NB4 (cell line): ENCODE results near the gene STXBP3.

Experiments used
- DNase-seq: peaks from one replicate; pipeline ENCODE4 v3.0.0; 2010; ENCODE audit warnings: low read depth
- H3K4me3 ChIP-seq: one replicate; pipeline ENCODE4 v1.5.1; 2011; ENCODE audit warnings: mild to moderate bottlenecking, low read depth, low read length, moderate library complexity
- MAX ChIP-seq: IDR thresholded peaks from 2 replicates; pipeline ENCODE4 v1.6.1; 2011; ENCODE audit warnings: low read depth, low read length
- MYC ChIP-seq: IDR thresholded peaks from 2 replicates; pipeline ENCODE4 v1.6.1; 2011; ENCODE audit warnings: low read depth, low read length
- POLR2A ChIP-seq: IDR thresholded peaks from 2 replicates; pipeline ENCODE4 v1.6.1; 2011; ENCODE audit warnings: mild to moderate bottlenecking; ENCODE audit not compliant: insufficient read length; ENCODE audit errors: extremely low read depth
- TF ChIP-seq, protein P1 (sequence below): IDR thresholded peaks from one replicate; pipeline ENCODE4 v1.5.1; 2012; ENCODE audit warnings: low read depth, low read length

The STXBP3 gene

GRCh38 chr1:108858230-108858950 lies 111.9 kb downstream of the STXBP3 start:
- TF ChIP-seq, protein P1, sequence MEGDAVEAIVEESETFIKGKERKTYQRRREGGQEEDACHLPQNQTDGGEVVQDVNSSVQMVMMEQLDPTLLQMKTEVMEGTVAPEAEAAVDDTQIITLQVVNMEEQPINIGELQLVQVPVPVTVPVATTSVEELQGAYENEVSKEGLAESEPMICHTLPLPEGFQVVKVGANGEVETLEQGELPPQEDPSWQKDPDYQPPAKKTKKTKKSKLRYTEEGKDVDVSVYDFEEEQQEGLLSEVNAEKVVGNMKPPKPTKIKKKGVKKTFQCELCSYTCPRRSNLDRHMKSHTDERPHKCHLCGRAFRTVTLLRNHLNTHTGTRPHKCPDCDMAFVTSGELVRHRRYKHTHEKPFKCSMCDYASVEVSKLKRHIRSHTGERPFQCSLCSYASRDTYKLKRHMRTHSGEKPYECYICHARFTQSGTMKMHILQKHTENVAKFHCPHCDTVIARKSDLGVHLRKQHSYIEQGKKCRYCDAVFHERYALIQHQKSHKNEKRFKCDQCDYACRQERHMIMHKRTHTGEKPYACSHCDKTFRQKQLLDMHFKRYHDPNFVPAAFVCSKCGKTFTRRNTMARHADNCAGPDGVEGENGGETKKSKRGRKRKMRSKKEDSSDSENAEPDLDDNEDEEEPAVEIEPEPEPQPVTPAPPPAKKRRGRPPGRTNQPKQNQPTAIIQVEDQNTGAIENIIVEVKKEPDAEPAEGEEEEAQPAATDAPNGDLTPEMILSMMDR: no peak
- TF ChIP-seq MYC: no peak
- no peak for TF ChIP-seq MAX
- no peak for TF ChIP-seq POLR2A
- H3K4me3 ChIP-seq: no peak overlapping the region
- DNase-seq: no peak
